Prostate gland (tissue), 2 donors: Measurements from ENCODE around the gene INHA.

Experiments
- CTCF ChIP-seq, 4 experiments: fragments of 200-600 bp in 2 of 4; fragments of 450-650 bp in 2 of 4; sonication (generic) in 2 of 4; IDR thresholded peaks; 1 replicate in 3 of 4; 2 replicates in 1 of 4; pipeline ENCODE4 v1.5.1; 2016 to 2019; ENCODE audit warnings: antibody characterized with exemption in 4 of 4, mild to moderate bottlenecking in 2 of 4, moderate library complexity in 2 of 4
- POLR2A ChIP-seq: fragments of 450-650 bp; IDR thresholded peaks from one replicate; pipeline ENCODE4 v1.6.1; 2016; ENCODE audit warnings: antibody characterized with exemption, mild to moderate bottlenecking
- POLR2AphosphoS5 ChIP-seq: sonication (generic); formaldehyde crosslinking; IDR thresholded peaks from one replicate; pipeline ENCODE4 v1.6.1; 2017; ENCODE audit warnings: antibody characterized with exemption

- TF ChIP-seq POLR2A (no peak), CTCF (IDR thresholded peaks at IDR 0.05) (no peak), POLR2AphosphoS5 (no peak)
Measured at GRCh38 chr2:219575566-219576504, 3.7 kb downstream of the INHA start.
